ENCODE measurements around the gene GFPT2.

Gene GFPT2

GRCh38 chr5:180370861-180371641, 17.9 kb upstream of the GFPT2 start:
- TF ChIP-seq CTCF (IDR thresholded peaks at IDR 0.05; ENCODE audit: poor library complexity, severe bottlenecking): no peak
- Histone ChIP-seq H3K9me3 (ENCODE audit: severe bottlenecking) (no peaks in the 10 kb centered on the region), H3K36me3 (ENCODE audit: low read depth) (no peaks in the 10 kb centered on the region), H3K27me3 (ENCODE audit: insufficient read depth, poor library complexity, severe bottlenecking) (no peaks in the 10 kb centered on the region), H3K4me1 (ENCODE audit: insufficient read depth, poor library complexity, severe bottlenecking) (no peaks in the 10 kb centered on the region), H3K4me3 (ENCODE audit: severe bottlenecking) (no peak overlapping the region), H3K27ac (ENCODE audit: poor library complexity, severe bottlenecking) (no peak overlapping the region)
- no peak for DNase-seq (ENCODE audit: low spot score)
- ATAC-seq (ENCODE audit: low read depth): no peak

GRCh38 chr5:180367991-180368390, 14.9 kb upstream of the GFPT2 start:
- DNase-seq (ENCODE audit: low spot score) (no peak), ATAC-seq (ENCODE audit: low read depth) (no peak)
- no peak overlapping the region for H3K4me3 ChIP-seq (ENCODE audit: severe bottlenecking)
- H3K27me3 ChIP-seq (ENCODE audit: insufficient read depth, poor library complexity, severe bottlenecking): no peaks in the 10 kb centered on the region
- TF ChIP-seq CTCF (IDR thresholded peaks at IDR 0.05; ENCODE audit: poor library complexity, severe bottlenecking): no peak
- H3K27ac ChIP-seq (ENCODE audit: poor library complexity, severe bottlenecking): no peak overlapping the region
- no peaks in the 10 kb centered on the region for H3K4me1 ChIP-seq (ENCODE audit: insufficient read depth, poor library complexity, severe bottlenecking)
- no peaks in the 10 kb centered on the region for H3K9me3 ChIP-seq (ENCODE audit: severe bottlenecking)
- H3K36me3 ChIP-seq (ENCODE audit: low read depth): no peaks in the 10 kb centered on the region

- ATAC-seq (ENCODE audit: low read depth): no peak
- no peaks in the 10 kb centered on the region for H3K4me1 ChIP-seq (ENCODE audit: insufficient read depth, poor library complexity, severe bottlenecking)
- TF ChIP-seq CTCF (IDR thresholded peaks at IDR 0.05; ENCODE audit: poor library complexity, severe bottlenecking): no peak
- H3K27ac ChIP-seq (ENCODE audit: poor library complexity, severe bottlenecking): no peak overlapping the region
- H3K27me3 ChIP-seq (ENCODE audit: insufficient read depth, poor library complexity, severe bottlenecking): no peaks in the 10 kb centered on the region
- no peaks in the 10 kb centered on the region for H3K9me3 ChIP-seq (ENCODE audit: severe bottlenecking)
- H3K36me3 ChIP-seq (ENCODE audit: low read depth): no peaks in the 10 kb centered on the region
- DNase-seq (ENCODE audit: low spot score): no peak
- H3K4me3 ChIP-seq (ENCODE audit: severe bottlenecking): no peak overlapping the region
Measured at GRCh38 chr5:180367300-180367699, 14.2 kb upstream of the GFPT2 start.

GRCh38 chr5:180366326-180366725, 13.2 kb upstream of the GFPT2 start:
- no peaks in the 10 kb centered on the region for H3K4me1 ChIP-seq (ENCODE audit: insufficient read depth, poor library complexity, severe bottlenecking)
- no peaks in the 10 kb centered on the region for H3K36me3 ChIP-seq (ENCODE audit: low read depth)
- ATAC-seq (ENCODE audit: low read depth): no peak; the same call in 2 of the 3 replicates
- DNase-seq (ENCODE audit: low spot score): no peak
- no peaks in the 10 kb centered on the region for H3K9me3 ChIP-seq (ENCODE audit: severe bottlenecking)
- no peaks in the 10 kb centered on the region for H3K27me3 ChIP-seq (ENCODE audit: insufficient read depth, poor library complexity, severe bottlenecking)
- TF ChIP-seq CTCF (IDR thresholded peaks at IDR 0.05; ENCODE audit: poor library complexity, severe bottlenecking): no peak
- H3K27ac ChIP-seq (ENCODE audit: poor library complexity, severe bottlenecking): no peak overlapping the region
- H3K4me3 ChIP-seq (ENCODE audit: severe bottlenecking): no peak overlapping the region

- Histone ChIP-seq H3K27ac (ENCODE audit: poor library complexity, severe bottlenecking) (no peak overlapping the region), H3K4me3 (ENCODE audit: severe bottlenecking) (no peak overlapping the region)
- ATAC-seq (ENCODE audit: low read depth): no peak
Measured at GRCh38 chr5:180365829-180366228, 12.7 kb upstream of the GFPT2 start.

More at GRCh38 chr5:180365829-180366228, 12.7 kb upstream of the GFPT2 start:
- TF ChIP-seq CTCF (IDR thresholded peaks at IDR 0.05; ENCODE audit: poor library complexity, severe bottlenecking): no peak
- Histone ChIP-seq H3K27me3 (ENCODE audit: insufficient read depth, poor library complexity, severe bottlenecking) (no peaks in the 10 kb centered on the region), H3K36me3 (ENCODE audit: low read depth) (no peaks in the 10 kb centered on the region), H3K4me1 (ENCODE audit: insufficient read depth, poor library complexity, severe bottlenecking) (no peaks in the 10 kb centered on the region), H3K9me3 (ENCODE audit: severe bottlenecking) (no peaks in the 10 kb centered on the region)
- no peak for DNase-seq (ENCODE audit: low spot score)
